Pancreas (tissue), 10 donors: ENCODE data around the gene PRKCE. TPM values are rescaled to one million over a fixed set of nuclear protein-coding genes. Genes with fewer than 3 reads are reported as not detected.

Source experiments
- ATAC-seq, 4 donors: fragments of 200-7000 bp; cut with Tn5 transposase; one replicate each; pipeline versions ENCODE4 v1.8.0 to v1.9.1; 2020; ENCODE audit warnings: mild to moderate bottlenecking in 4 of 4, moderate library complexity in 4 of 4
- DNase-seq, 6 donors: peaks; one replicate each; pipeline ENCODE4 v3.0.0-alpha.2; 2020
- FAIRE-seq: peaks from 2 replicates; lab custom pipeline; 2012; peaks lifted over from hg19 to GRCh38; lab: Jason Lieb, UNC
- H3K27ac ChIP-seq, 4 donors: fragments of 200-600 bp; sonication (generic); 1 replicate in 3 of 4; 2 replicates in 1 of 4; pipeline versions ENCODE4 v1.5.0 to v1.8.0; 2020
- H3K27me3 ChIP-seq, 4 donors: fragments of 200-600 bp; one replicate each; pipeline ENCODE4 v1.8.0; 2021
- H3K36me3 ChIP-seq, 3 donors: fragments of 200-600 bp; sonication (generic) in 1 of 3; one replicate each; pipeline versions ENCODE4 v1.5.0 to v1.8.0; 2020 to 2021
- H3K4me1 ChIP-seq, 3 donors: fragments of 200-600 bp; one replicate each; pipeline ENCODE4 v1.8.0; 2021
- H3K4me3 ChIP-seq, 4 donors: fragments of 200-600 bp; sonication (generic) in 2 of 4; one replicate each; pipeline versions ENCODE4 v1.5.0 to v1.8.0; 2020 to 2021
- H3K9me3 ChIP-seq, 4 donors: fragments of 200-600 bp; one replicate each; pipeline ENCODE4 v1.8.0; 2021
- CTCF ChIP-seq, 4 donors: fragments of 200-600 bp; sonication (generic) in 3 of 4; IDR thresholded peaks; one replicate each; pipeline versions ENCODE4 v1.5.0 to v1.8.0; 2021; ENCODE audit warnings: antibody characterized with exemption in 4 of 4
- WGBS, 2 donors: extraction: QIAGEN DNeasy Blood & Tissue Kit; methylation state at CpG; one replicate each; pipeline ENCODE4 v1.1.7; 2013; 5-methylcytosine and 5-hydroxymethylcytosine counted together
- intact Hi-C, 3 donors: fragments of 100-400 bp; cut with DNase I; formaldehyde crosslinking; loops; one replicate each; pipeline versions ENCODE4 v1.11.1 to v1.14.2; 2022
- polyA plus RNA-seq, 2 donors: library from polyadenylated mRNA; stranded (reverse); fragments of 200-250 nt; gene quantifications; one replicate each; pipeline ENCODE4 v1.2.3, GENCODE V29; 2013
- total RNA-seq, 6 donors: library from RNA; stranded (reverse); fragmentation: NEBNext Ultra II Directional in 4 of 6; extraction: Animal tissue kit (Norgen Biotek cat#: 25700) in 4 of 6; gene quantifications; one replicate each; pipeline versions ENCODE4 v1.2.1 to v1.2.4, GENCODE V29; 2021 to 2023
- donor health status: healthy with polysubstance abuse.
- donor health status: DM: no; HTN: no; CAD: no; lungs with moderate emphysema.
- donor health status: DM: no; HTN: no; CAD: no.
- donor health status: control.
- donor health status: control.
- donor health status: Bipolar disorder and iron deficiency.
- donor health status: DM: yes; HTN: yes; CAD: no.
- donor health status: DM: no; HTN: no; CAD: no.
- donor health status: DM: no; HTN: no; CAD: no.
- donor health status: DM: yes; HTN: yes; CAD: no.

Gene PRKCE
- total and polyA plus RNA-seq, 8 donors = 4.0 to 19.4 (median 10.0) TPM

GRCh38 chr2:45664635-45665261, 13.3 kb downstream of the PRKCE start:
- Histone ChIP-seq H3K9me3 (no peaks in the 10 kb centered on the region), H3K36me3 (no peaks in the 10 kb centered on the region), H3K27ac (no peak overlapping the region), H3K27me3 (no peaks in the 10 kb centered on the region), H3K4me3 (no peak overlapping the region), H3K4me1 (peaks cover 0 to 4% (median 0%) of the 10 kb centered on the region in 3 donors)
- no peak for TF ChIP-seq CTCF (IDR thresholded peaks at IDR 0.05)
- FAIRE-seq = no peak
- 39% methylated on average over 2 of the region's 2 CpGs for WGBS, 2 donors
- ATAC-seq = no peak
- DNase-seq = no peak
- intact Hi-C loops = no loop called here

- no peak for FAIRE-seq
- WGBS, 2 donors = 91 to 92% methylated on average over 7 of the region's 7 CpGs
These were observed 17.0 kb downstream of the PRKCE start for GRCh38 chr2:45668509-45668908.

GRCh38 chr2:45669032-45669486, 17.6 kb downstream of the PRKCE start:
- Histone ChIP-seq H3K4me1 (peaks cover 0 to 18% (median 9%) of the 10 kb centered on the region in 3 donors), H3K4me3 (no peak overlapping the region), H3K27me3 (no peaks in the 10 kb centered on the region), H3K36me3 (no peaks in the 10 kb centered on the region), H3K27ac (no peak overlapping the region), H3K9me3 (no peaks in the 10 kb centered on the region)
- TF ChIP-seq CTCF (IDR thresholded peaks at IDR 0.05) = no peak
- DNase-seq = no peak
- 68 to 70% methylated on average over 7 of the region's 7 CpGs for WGBS, 2 donors
- ATAC-seq = peak in 2 of 4 donors; percentile 54 to 60
- FAIRE-seq = no peak
- intact Hi-C loops = no loop called here

More at GRCh38 chr2:45668509-45668908, 17.0 kb downstream of the PRKCE start:
- H3K4me1 ChIP-seq = peaks cover 0 to 13% (median 4%) of the 10 kb centered on the region in 3 donors
- ATAC-seq (no peak), DNase-seq (no peak)
- H3K36me3 ChIP-seq = no peaks in the 10 kb centered on the region
- intact Hi-C loops = no loop called here
- H3K4me3 ChIP-seq = no peak overlapping the region
- H3K9me3 ChIP-seq = no peaks in the 10 kb centered on the region
- no peaks in the 10 kb centered on the region for H3K27me3 ChIP-seq
- H3K27ac ChIP-seq = no peak overlapping the region
- TF ChIP-seq CTCF (IDR thresholded peaks at IDR 0.05) = no peak

- Histone ChIP-seq H3K36me3 (no peaks in the 10 kb centered on the region), H3K4me3 (no peak overlapping the region), H3K27me3 (no peaks in the 10 kb centered on the region), H3K4me1 (peaks cover 8 to 30% (median 23%) of the 10 kb centered on the region in 3 donors), H3K27ac (no peak overlapping the region), H3K9me3 (no peaks in the 10 kb centered on the region)
- intact Hi-C loops = no loop called here
- no peak for DNase-seq
- no peak for FAIRE-seq
- peak in 1 of 4 donors; percentile 25 for ATAC-seq
- WGBS, 2 donors = 34 to 41% methylated on average over 4 of the region's 4 CpGs
- TF ChIP-seq CTCF (IDR thresholded peaks at IDR 0.05) = no peak
These were observed 19.2 kb downstream of the PRKCE start for GRCh38 chr2:45670646-45671045.

- DNase-seq (no peak), FAIRE-seq (no peak), ATAC-seq (no peak)
- no peaks in the 10 kb centered on the region for H3K9me3 ChIP-seq
- H3K4me1 ChIP-seq = peaks cover 17 to 38% (median 32%) of the 10 kb centered on the region in 3 donors
- intact Hi-C loops = no loop called here
- H3K27ac ChIP-seq = no peak overlapping the region
- no peak overlapping the region for H3K4me3 ChIP-seq
- H3K27me3 ChIP-seq = no peaks in the 10 kb centered on the region
- H3K36me3 ChIP-seq = no peaks in the 10 kb centered on the region
- 88 to 100% methylated on average over 1 of the region's 1 CpG for WGBS, 2 donors
- TF ChIP-seq CTCF (IDR thresholded peaks at IDR 0.05) = no peak
These were observed 20.7 kb downstream of the PRKCE start for GRCh38 chr2:45672138-45672537.
